NB4 (cell line): ENCODE data around the gene COX8C.
A peak's percentile ranks its signal among the peaks of the same experiment; 100 is the strongest.

Source experiments
- CTCF ChIP-seq: IDR thresholded peaks from one replicate; pipeline ENCODE4 v1.5.1; 2012; ENCODE audit warnings: low read depth, low read length
- MAX ChIP-seq: IDR thresholded peaks from 2 replicates; pipeline ENCODE4 v1.6.1; 2011; ENCODE audit warnings: low read depth, low read length
- MYC ChIP-seq: IDR thresholded peaks from 2 replicates; pipeline ENCODE4 v1.6.1; 2011; ENCODE audit warnings: low read depth, low read length
- POLR2A ChIP-seq: IDR thresholded peaks from 2 replicates; pipeline ENCODE4 v1.6.1; 2011; ENCODE audit warnings: mild to moderate bottlenecking; ENCODE audit not compliant: insufficient read length; ENCODE audit errors: extremely low read depth

GRCh38 chr14:93331728-93332396, 15.1 kb upstream of the COX8C start:
- no peak for TF ChIP-seq POLR2A
- no peak for TF ChIP-seq CTCF
- TF ChIP-seq MAX = 0 out of 2 replicates have a peak, but pooled peaks have one; percentile 7
- TF ChIP-seq MYC = no peak; the same call in 1 of the 2 replicates
